NB4 (cell line): Measurements from ENCODE around the gene ATOX1.
A peak's percentile ranks its signal among the peaks of the same experiment; 100 is the strongest.

Experiments used
- DNase-seq: peaks from one replicate; pipeline ENCODE4 v3.0.0; 2010; ENCODE audit warnings: low read depth
- H3K4me3 ChIP-seq: one replicate; pipeline ENCODE4 v1.5.1; 2011; ENCODE audit warnings: mild to moderate bottlenecking, low read depth, low read length, moderate library complexity
- CTCF ChIP-seq: IDR thresholded peaks from one replicate; pipeline ENCODE4 v1.5.1; 2012; ENCODE audit warnings: low read depth, low read length
- MAX ChIP-seq: IDR thresholded peaks from 2 replicates; pipeline ENCODE4 v1.6.1; 2011; ENCODE audit warnings: low read depth, low read length
- MYC ChIP-seq: IDR thresholded peaks from 2 replicates; pipeline ENCODE4 v1.6.1; 2011; ENCODE audit warnings: low read depth, low read length
- POLR2A ChIP-seq: IDR thresholded peaks from 2 replicates; pipeline ENCODE4 v1.6.1; 2011; ENCODE audit warnings: mild to moderate bottlenecking; ENCODE audit not compliant: insufficient read length; ENCODE audit errors: extremely low read depth

ATOX1 gene

GRCh38 chr5:151750121-151750520 lies 8.3 kb downstream of the ATOX1 start:
- H3K4me3 ChIP-seq, result no peak overlapping the region
- TF ChIP-seq MYC, result no peak
- TF ChIP-seq CTCF, result no peak
- no peak for TF ChIP-seq MAX
- TF ChIP-seq POLR2A, result no peak
- DNase-seq, result no peak

- no peak for TF ChIP-seq MAX
- TF ChIP-seq CTCF, result no peak
- no peak for TF ChIP-seq MYC
- TF ChIP-seq POLR2A, result no peak
- DNase-seq, result no peak
- H3K4me3 ChIP-seq, result no peak overlapping the region
These were observed 13.2 kb downstream of the ATOX1 start for GRCh38 chr5:151745071-151745705.

GRCh38 chr5:151743530-151743929 lies 14.9 kb downstream of the ATOX1 start:
- no peak overlapping the region for H3K4me3 ChIP-seq
- no peak for DNase-seq
- TF ChIP-seq CTCF, result no peak
- TF ChIP-seq MAX, result no peak
- no peak for TF ChIP-seq POLR2A

- no peak overlapping the region for H3K4me3 ChIP-seq
- peak; percentile 39 for DNase-seq
- TF ChIP-seq POLR2A (no peak), CTCF (peak; percentile 21)
These were observed 15.5 kb downstream of the ATOX1 start for GRCh38 chr5:151742870-151743294.

- TF ChIP-seq POLR2A (no peak), CTCF (no peak), MAX (no peak), MYC (no peak)
- no peak overlapping the region for H3K4me3 ChIP-seq
- DNase-seq, result no peak
These were observed 16.6 kb downstream of the ATOX1 start for GRCh38 chr5:151741678-151742423.

- H3K4me3 ChIP-seq, result no peak overlapping the region
- no peak for DNase-seq
- TF ChIP-seq CTCF, result no peak
- no peak for TF ChIP-seq POLR2A
- no peak for TF ChIP-seq MYC
- 0 out of 2 replicates have a peak, but pooled peaks have one; percentile 2 for TF ChIP-seq MAX
These were observed 17.5 kb downstream of the ATOX1 start for GRCh38 chr5:151740958-151741373.
